HL-60 (cell line): Measurements from ENCODE around the gene NFE2L3.

ENCODE experiments used
- CTCF ChIP-seq: IDR thresholded peaks from one replicate; pipeline ENCODE4 v1.5.1; 2011; ENCODE audit warnings: low read length, control low read depth, inconsistent platforms; ENCODE audit not compliant: insufficient read depth
- POLR2AphosphoS5 ChIP-seq: IDR thresholded peaks from 2 replicates; pipeline ENCODE4 v1.6.1; 2012; ENCODE audit warnings: low read depth

GRCh38 chr7:26155531-26156375, 3.8 kb downstream of the NFE2L3 start:
- TF ChIP-seq CTCF (no peak), POLR2AphosphoS5 (no peak)
